Glomerular visceral epithelial cell (primary cell): Measurements from ENCODE around the gene PTGFRN.
"Not testable (repeated sequence)": the region's sequence is repeated elsewhere in the genome, so short reads cannot be mapped to it uniquely, and the experiment has no call there.

ENCODE experiments used
- DNase-seq: peaks from one replicate; pipeline ENCODE4 v3.0.0-alpha.2; 2016; ENCODE audit errors: extremely low spot score

Gene PTGFRN

DNA sequence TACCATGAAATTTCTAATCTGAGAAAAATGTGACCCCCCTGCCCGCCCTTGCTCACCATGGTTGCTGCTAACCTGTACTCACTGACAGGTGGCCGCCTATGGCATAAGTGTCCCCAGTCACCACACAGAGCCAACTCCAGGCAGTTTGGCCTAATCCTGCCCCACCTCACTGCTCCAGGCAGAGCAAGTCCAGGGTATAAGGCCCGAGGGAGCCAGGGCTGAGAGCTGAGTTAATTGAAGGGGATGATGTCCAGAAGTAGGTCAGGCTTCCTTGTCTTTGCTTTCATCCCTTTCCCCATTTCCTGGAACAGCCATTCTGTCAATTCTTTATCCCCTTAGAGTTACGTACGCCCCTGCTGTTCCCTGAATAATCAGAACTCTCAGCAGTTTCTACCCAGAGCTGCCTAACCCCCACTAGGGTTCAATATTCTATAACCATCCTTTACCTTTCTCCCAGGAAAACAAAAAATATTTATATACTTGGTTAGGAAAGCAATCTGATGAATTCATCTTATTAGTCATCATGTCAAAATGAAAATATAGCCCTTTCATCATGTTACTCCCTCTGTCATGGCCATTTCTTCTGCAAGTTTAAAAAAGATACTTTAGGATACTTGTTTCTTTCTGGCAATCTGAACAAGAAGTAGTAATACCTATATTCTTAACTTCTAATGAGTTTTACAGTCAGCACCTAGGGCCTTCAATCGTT is 62.4 kb downstream of the PTGFRN start:
- no peak for DNase-seq

DNA sequence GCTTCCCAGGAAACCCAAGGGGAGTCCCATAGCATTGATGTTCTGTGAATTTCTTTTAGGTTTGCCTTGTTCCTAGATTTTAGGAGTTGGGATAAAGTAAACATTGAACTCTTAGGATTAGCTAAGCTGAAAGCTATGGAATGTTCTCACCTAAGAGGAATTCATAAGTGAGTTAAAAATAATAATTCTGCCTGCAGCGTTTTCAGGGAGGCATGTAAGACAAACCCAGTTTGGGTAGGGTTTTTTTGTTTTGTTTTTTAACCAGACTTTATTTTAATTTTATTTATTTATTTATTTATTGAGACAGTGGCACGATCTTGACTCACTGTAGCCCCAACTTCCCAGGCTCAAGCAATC is 62.9 kb downstream of the PTGFRN start:
- peak; percentile 53 for DNase-seq

DNA sequence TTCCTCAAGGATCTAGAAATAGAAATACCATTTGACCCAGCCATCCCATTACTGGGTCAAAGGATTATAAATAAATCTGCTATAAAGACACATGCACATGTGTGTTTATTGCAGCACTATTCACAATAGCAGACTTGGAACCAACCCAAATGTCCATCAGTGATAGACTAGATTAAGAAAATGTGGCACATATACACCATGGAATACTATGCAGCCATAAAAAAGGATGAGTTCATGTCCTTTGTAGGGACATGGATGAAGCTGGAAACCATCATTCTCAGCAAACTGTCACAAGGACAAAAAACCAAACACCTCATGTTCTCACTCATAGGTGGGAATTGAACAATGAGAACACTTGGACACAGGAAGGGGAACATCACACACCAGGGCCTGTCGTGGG is 70.6 kb downstream of the PTGFRN start:
- DNase-seq: not testable (repeated sequence)

DNA sequence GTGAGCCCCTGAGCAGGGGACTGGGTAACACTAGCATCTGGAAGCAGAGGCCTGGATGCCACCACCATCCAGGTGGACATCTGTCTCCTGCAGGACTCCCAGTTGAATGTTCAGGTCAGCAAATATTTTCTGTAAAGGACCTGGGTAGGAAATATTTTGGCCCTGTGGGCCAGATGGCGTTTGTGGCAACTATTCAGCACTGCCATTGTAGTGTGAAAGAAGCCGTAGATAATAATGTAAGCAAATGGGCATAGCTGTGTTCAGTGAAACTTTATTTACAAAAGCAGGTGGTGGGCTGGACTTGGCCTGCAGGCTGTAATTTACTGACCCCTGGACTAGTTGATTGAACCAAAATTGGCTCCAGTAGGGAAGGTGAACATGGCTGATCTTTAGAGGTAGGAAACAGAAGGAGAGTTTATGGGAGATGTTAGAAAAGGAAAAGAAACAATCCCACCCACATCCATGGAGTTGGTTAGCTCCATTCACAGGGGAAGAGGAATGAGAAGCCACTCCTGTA is 71.9 kb downstream of the PTGFRN start:
- DNase-seq: no peak

DNA sequence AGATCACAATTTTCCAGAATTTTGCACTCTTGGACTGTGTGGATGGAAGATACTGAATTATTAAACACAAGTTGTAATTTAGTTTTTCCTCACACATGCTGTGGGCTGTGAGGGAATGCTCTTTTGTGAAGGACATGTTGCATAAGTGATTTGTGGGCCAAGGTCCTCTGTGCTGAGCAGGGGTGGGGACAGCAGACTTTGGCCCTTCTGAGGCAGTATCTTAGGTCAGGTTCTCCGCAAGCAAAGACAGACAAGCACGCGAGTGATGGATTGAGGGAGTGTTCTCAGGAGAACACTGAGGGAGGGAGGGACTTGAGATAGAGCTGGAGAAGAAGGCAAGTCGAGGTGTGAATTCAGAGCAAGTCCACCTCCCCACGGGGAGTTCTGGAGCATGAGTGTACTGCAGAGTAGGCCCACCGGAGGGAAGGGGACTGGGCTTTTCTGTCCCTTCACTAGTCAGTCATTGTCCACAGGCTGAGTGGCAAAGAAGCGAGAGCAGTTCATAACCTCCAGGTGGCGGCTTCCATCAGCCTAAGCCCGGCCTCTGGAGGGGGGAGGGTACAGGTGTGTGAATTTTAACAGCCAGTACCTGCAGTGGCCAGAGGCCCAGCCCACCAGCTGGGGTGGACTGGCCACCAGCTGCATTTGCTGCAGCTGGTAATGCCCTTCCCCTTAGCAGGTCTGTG is 72.7 kb downstream of the PTGFRN start:
- no peak for DNase-seq

DNA sequence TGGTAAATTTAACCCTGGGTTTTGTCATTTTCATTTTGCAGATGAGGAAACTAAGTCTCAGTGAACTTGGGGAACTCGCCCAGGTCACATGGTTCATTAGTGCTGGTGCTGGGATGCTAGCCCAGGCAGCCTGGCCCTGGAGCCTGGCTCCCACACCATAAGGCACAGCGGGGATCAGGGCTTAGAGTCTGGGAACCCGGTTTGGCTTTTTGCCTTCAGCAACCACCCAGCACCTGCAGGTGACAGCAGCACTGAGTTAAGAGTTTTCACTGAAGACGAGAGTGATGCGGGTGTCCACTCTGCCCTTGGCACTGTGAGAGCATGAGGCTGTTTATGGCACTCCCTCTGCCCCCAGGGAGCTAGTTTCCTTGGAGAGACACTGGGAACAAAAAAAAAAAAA is 73.4 kb downstream of the PTGFRN start:
- no peak for DNase-seq

DNA sequence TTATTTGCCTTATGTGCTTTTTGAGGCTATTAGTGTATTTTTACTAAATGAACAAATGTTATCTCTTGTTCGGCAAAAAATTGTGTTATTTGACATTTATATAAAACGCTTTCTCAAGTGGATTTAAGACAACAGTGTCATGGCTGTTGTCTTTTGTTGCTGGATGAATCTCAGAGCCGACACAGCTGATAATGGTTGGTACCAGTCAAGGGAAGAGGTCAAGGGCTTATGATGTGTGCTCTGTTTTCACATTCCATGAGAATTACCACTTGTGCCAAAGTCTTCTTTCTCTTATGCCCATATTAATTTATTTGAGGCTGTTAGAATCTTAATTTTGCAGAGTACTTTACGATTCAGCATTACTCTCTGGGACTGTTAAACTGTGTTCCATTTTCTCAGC is 74.0 kb downstream of the PTGFRN start:
- DNase-seq: no peak

DNA sequence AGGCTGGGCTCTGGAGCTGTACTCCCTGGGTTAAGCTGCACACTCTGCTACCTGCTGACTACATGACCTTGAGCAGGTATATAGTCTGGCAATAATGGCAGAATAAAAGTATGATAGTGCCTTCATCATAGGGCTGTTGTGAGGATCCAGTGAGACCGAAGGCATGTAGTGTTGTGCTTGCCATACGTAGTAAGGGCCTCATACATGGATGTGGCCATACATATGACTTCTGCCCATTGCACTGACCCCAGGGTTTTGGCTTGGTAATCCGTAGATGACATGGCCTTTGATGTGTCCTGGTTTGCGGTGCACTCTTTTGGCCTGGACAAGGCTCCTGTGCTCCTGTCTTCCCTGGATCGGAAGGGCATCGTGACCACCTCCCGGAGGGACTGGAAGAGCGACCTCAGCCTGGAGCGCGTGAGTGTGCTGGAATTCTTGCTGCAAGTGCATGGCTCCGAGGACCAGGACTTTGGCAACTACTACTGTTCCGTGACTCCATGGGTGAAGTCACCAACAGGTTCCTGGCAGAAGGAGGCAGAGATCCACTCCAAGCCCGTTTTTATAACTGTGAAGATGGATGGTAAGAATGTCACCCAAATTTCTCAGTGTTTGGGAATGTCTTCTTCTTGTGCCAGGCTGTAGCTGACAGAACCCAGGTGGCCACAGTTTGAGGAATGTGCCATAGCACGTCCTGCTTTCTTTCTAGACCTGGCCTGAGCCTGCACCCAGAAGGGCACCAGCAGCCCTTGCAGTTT is 74.9 kb downstream of the PTGFRN start:
- DNase-seq: no peak

DNA sequence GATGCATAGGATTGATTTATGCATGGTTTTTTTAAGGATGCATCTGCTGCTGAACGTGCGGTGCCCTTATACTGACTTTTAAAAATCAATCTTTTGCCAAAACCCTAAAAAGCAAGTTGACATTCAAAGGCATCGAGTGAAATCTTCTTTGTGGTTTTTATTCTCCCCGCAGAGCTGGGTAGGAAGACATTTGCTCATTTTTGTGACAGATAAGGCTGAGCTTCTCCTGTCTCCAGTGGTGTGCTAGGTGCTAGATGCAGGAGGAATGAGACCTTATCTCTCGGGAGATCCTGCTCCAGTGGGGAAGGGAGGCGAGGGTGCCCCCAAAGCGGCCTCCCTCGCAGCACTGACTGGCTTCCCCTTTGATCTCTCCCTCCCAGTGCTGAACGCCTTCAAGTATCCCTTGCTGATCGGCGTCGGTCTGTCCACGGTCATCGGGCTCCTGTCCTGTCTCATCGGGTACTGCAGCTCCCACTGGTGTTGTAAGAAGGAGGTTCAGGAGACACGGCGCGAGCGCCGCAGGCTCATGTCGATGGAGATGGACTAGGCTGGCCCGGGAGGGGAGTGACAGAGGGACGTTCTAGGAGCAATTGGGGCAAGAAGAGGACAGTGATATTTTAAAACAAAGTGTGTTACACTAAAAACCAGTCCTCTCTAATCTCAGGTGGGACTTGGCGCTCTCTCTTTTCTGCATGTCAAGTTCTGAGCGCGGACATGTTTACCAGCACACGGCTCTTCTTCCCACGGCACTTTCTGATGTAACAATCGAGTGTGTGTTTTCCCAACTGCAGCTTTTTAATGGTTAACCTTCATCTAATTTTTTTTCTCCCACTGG is 76.9 kb downstream of the PTGFRN start:
- no peak for DNase-seq

DNA sequence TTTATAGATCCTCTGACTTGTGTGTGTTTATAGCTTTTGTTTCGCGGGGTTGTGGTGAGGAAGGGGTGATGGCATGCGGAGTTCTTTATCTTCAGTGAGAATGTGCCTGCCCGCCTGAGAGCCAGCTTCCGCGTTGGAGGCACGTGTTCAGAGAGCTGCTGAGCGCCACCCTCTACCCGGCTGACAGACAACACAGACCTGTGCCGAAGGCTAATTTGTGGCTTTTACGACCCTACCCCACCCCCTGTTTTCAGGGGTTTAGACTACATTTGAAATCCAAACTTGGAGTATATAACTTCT is 77.5 kb downstream of the PTGFRN start:
- DNase-seq: no peak

DNA sequence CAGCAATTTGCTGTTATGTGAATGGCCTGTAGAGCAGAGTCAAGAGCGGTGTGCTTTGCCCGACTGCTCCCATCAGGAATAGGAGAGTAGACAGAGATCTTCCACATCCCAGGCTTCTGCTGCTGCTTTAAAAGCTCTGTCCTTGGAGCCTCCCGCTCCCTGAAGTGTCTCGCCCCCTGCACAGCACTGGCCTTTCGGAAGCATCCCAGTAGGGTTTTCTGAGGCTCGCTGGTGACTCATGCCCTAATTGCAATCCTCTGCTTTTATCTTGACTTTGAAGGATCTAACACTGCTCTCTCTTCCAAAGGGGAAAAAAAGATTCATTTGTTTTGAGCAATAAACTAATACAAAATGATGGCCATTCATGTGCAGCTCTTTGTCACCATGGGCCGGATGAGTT is 78.5 kb downstream of the PTGFRN start:
- peak; percentile 60 for DNase-seq

DNA sequence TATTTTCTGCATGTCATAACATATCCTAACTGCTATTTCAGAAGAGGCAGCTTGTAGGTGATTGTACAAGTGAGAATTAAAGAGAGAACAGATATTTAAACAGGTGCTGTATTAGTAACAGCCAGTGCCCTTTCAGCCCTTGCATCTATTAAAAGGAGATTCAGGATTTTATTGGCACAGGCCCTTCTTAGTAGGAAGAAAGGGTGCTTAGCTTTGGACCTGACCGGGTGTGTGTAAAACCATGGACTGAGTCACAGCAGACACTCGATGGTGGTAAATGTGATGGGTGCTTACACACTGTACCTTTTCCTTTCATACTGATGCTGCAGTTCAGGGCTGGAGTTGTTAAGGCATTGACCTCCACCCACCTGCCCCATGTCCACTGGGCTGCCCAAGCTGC is 79.2 kb downstream of the PTGFRN start:
- peak; percentile 59 for DNase-seq

DNA sequence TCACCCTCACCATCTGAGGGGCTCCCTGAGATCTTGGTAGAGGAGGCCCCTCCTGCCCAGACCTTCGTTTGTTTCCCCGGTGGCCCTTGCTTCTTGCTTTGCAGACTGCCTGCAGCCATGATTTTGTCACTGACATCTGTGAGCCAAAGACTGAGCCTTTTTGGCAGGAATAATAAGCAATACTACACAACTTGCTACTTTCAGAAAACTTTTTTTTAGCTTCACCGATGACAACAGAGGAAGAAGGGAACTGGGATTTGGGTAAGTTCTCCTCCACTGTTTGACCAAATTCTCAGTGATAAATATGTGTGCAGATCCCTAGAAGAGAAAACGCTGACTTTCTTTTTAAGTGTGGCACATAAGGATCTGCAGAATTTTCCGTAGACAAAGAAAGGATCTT is 80.1 kb downstream of the PTGFRN start:
- DNase-seq: no peak

DNA sequence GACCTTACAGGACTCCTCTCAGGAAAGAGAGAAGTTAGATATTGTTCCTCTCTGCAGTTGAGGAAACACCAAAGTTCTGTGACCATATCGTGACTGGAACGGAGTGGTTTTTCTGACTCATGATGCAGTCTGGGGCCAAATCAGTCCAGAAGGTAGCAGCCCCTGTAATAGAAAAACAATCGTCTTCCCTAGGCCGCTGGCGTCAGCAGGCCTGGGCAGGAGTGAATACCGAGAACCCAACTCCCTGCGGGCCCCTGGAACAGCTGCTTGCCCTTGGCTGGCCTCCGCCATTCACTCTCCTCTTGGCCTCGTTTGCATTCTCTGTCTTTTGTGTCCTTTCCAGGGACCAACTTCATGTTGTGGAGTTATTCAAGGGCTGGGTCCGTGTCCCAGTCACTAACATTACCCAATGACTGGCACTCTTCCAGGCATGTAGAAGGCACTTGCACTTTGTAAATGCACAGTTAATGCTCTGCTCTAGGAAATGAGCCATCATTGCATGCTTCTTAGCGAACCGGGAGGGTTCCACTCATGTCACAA is 81.0 kb downstream of the PTGFRN start:
- DNase-seq: peak; percentile 94

DNA sequence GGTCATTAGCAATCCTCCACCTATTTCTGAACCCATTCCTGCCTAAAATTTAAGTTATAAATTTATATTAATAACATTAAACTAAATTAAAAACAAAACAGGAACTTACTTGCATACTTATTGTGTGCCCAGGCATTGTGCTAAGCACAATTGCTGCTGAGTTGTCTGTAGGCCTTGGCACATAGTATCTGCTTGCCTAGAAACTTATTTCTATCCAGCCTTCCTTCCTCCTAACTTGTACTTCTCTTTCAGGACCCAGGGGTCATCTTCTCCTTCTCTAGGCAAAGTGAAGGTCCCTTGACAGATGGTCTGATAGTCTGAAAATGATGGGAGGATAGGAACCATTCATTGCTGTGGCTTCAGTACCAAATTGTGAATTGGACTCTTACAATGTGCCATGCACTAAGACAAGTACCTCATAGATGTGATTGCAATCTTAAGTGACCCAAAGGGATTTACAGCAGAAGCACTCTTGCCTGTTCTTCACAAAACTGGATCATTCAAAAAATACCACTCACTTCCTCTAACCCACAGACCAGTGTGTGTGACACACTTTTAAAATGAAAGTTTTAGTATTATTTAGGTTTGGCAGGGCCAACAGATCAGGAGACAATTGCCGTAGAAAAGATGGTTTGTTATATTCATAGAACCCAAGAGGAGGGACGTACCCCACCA is 81.6 kb downstream of the PTGFRN start:
- no peak for DNase-seq

DNA sequence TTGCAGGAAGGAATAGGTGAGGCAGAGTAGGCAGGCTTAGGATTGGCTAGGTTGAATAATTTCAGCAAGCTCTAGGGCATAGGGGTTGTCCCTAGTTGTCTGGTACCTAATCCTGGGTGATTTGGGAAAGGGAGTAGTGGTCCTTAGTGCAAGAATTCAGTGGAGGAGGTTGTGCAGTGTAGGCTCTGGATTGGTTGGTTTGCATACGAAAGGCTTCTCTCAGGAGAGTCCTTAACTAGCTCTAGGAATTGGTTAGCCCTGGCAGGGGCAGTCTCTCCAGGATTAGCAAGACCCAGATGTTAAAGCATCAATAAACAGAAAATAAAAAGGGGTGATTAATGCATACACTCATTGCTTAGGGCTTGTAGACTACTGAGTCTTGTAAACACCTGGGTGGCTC is 82.2 kb downstream of the PTGFRN start:
- no peak for DNase-seq

DNA sequence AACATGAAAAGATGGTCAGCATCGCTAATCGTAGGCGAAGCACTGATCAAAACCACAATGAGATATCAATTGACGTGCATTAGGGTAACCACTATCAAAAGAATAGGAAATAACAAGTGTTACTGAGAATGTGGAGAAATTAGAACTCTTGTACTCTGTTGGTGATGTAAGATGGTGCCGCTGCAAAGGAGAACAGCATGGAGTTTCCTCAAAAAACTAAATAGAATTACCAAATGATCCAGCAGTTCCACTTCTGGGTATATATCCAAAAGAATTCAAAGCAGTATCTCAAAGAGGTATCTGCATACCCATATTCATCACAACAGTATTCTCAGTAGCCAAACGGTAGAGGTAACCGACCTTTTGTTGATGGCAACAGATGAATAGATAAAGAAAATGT is 83.6 kb downstream of the PTGFRN start:
- no peak for DNase-seq

DNA sequence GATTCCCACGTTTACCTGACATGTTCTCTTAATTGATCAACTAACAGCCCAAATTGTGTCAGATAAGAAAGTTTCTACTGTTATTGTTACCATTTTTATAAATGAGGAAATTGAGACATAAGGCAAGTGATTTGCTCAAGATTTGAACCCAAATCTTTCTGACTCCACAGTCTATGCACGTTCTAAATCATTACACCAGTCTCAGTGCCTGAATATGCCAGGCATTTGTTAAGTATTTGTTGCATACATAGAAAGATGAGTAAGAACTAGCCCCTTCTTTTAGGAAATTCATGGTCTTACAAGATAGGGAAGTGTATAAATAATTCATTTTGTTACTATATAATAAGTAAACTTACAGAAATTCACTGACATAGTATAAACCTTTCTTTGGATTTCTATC is 84.7 kb downstream of the PTGFRN start:
- no peak for DNase-seq

DNA sequence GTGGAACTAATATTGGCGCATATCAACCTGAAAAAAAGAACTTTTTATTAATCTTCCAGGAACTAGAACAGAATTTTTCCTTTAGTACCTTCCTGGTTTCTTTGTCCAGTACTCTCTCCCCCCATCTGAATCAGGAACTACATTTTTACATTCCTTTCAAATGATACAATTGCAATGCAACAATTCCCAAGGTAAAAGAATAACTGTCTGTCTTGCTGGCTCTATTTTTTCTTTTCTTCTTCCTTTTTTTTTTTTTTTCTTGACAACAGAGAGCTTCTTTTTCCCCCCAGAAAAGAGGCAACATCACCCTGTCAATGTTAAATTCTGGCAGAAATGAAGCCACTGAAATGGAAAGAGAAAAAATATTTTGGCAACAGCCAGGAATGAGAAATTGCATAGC is 87.3 kb downstream of the PTGFRN start:
- peak; percentile 76 for DNase-seq

DNA sequence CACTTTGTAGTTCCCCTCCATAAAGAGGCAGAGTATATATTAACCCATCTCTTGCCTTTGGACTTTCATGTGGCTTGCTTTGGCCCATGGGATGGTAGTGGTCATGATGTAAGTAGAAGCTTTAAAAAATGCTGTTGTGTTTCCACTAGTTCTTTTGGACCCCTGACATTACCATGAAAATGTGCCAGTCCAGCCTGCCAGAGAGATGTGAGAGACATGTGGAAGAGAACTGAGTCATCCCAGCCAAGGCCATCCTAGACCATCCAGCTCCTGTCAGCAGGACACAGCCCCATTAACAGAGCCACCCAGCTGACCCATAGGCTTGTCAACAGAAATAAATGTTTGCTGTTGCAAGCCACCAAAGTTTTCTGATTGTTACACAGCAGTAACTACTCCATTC is 87.9 kb downstream of the PTGFRN start:
- peak; percentile 58 for DNase-seq

DNA sequence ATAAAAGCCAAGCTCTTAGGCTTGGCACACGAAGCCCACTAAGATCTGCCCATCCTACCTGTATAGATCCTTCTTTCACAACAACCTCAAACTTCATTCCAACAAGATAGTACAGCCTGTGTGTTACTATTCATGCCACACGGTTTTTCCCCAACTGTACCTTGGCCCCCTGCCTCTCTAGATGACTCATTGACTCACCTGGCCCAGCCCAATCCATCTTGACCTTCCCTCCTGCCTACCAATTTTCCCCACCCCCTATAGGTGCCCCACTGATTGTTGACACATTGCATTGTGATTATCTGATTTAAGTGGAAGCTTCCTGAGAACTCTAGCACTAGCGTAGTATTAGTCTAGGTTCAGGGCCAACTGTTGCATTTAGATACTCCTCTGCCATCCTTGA is 89.9 kb downstream of the PTGFRN start:
- no peak for DNase-seq
